GM23248 (cell line): ENCODE results near the gene MAP4K3.

Source experiments
- EZH2 ChIP-seq: fragments of 200-600 bp; sonication (generic); IDR thresholded peaks from 2 replicates; pipeline ENCODE4 v1.6.1; 2018; ENCODE audit warnings: antibody characterized with exemption, mild to moderate bottlenecking; ENCODE audit not compliant: insufficient read depth, poor library complexity, severe bottlenecking
- EZH2phosphoT487 ChIP-seq: fragments of 200-600 bp; sonication (generic); IDR thresholded peaks from 2 replicates; pipeline ENCODE4 v1.6.1; 2018; ENCODE audit warnings: antibody characterized with exemption, moderate library complexity, mild to moderate bottlenecking, low read depth; ENCODE audit not compliant: insufficient read depth

DNA sequence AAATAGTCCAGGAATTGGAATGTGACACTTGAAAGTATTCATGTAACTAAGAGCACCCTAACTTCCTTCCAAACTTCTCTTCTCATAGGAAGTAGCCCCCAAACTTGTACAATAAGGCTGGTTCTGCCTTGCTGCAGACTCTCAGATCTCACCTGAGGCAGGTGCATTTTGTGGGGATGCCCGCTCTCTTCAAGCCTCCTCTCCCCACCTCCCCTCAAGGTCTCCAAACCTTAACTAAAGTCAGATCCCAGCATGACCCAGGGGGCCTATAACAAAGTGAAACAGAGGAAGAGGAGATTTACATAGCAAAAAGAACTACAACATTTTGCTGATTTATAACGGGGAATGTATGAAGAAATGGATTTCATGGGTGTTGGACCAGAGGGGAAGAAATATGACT lies 216.9 kb downstream of the MAP4K3 start:
- TF ChIP-seq EZH2 = no peak
- no peak for TF ChIP-seq EZH2phosphoT487
